Measurements from ENCODE around the gene ZNF346. TPM values are rescaled to one million over a fixed set of nuclear protein-coding genes. Genes with fewer than 3 reads are reported as not detected.

Gene ZNF346
- total RNA-seq, 1 donor from 2014 or later = 26.3 TPM

- H3K27ac Mint-ChIP-seq (ENCODE audit: unreplicated experiment) = no peak overlapping the region
These were observed 69.9 kb downstream of the ZNF346 start for GRCh38 chr5:177092178-177093081.

DNA sequence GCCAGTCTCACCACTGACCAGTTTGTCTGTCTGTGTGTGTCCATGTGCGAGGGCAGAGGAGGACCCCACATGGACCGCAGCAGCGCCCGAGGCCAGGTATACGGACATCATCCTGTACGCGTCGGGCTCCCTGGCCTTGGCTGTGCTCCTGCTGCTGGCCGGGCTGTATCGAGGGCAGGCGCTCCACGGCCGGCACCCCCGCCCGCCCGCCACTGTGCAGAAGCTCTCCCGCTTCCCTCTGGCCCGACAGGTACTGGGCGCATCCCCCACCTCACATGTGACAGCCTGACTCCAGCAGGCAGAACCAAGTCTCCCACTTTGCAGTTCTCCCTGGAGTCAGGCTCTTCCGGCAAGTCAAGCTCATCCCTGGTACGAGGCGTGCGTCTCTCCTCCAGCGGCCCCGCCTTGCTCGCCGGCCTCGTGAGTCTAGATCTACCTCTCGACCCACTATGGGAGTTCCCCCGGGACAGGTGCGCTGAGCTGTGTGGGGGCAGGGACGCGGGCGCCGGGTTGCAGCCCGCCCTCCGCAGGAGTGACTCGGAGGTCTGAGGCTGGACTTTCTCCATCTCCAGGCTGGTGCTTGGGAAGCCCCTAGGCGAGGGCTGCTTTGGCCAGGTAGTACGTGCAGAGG lies 70.7 kb downstream of the ZNF346 start:
- no peak for DNase-seq (ENCODE audit: low spot score)
- Mint-ChIP-seq H3K27me3 (ENCODE audit: unreplicated experiment) (peaks cover 16% of the 10 kb centered on the region), H3K9me3 (ENCODE audit: unreplicated experiment) (no peaks in the 10 kb centered on the region), H3K27ac (ENCODE audit: unreplicated experiment) (no peak overlapping the region), H3K4me3 (ENCODE audit: unreplicated experiment) (no peak overlapping the region), H3K4me1 (ENCODE audit: unreplicated experiment) (peaks cover 36% of the 10 kb centered on the region), H3K36me3 (ENCODE audit: low read depth, unreplicated experiment) (no peaks in the 10 kb centered on the region)
- TF ChIP-seq, protein P1, sequence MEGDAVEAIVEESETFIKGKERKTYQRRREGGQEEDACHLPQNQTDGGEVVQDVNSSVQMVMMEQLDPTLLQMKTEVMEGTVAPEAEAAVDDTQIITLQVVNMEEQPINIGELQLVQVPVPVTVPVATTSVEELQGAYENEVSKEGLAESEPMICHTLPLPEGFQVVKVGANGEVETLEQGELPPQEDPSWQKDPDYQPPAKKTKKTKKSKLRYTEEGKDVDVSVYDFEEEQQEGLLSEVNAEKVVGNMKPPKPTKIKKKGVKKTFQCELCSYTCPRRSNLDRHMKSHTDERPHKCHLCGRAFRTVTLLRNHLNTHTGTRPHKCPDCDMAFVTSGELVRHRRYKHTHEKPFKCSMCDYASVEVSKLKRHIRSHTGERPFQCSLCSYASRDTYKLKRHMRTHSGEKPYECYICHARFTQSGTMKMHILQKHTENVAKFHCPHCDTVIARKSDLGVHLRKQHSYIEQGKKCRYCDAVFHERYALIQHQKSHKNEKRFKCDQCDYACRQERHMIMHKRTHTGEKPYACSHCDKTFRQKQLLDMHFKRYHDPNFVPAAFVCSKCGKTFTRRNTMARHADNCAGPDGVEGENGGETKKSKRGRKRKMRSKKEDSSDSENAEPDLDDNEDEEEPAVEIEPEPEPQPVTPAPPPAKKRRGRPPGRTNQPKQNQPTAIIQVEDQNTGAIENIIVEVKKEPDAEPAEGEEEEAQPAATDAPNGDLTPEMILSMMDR (IDR thresholded peaks at IDR 0.05; ENCODE audit: unreplicated experiment) = no peak

More at GRCh38 chr5:177092178-177093081, 69.9 kb downstream of the ZNF346 start:
- H3K4me3 Mint-ChIP-seq (ENCODE audit: unreplicated experiment) = no peak overlapping the region
- no peak for DNase-seq (ENCODE audit: low spot score)
- peaks cover 39% of the 10 kb centered on the region for H3K4me1 Mint-ChIP-seq (ENCODE audit: unreplicated experiment)
- TF ChIP-seq, protein P1 (IDR thresholded peaks at IDR 0.05; ENCODE audit: unreplicated experiment) = no peak
- peaks cover 17% of the 10 kb centered on the region for H3K27me3 Mint-ChIP-seq (ENCODE audit: unreplicated experiment)
- H3K36me3 Mint-ChIP-seq (ENCODE audit: low read depth, unreplicated experiment) = no peaks in the 10 kb centered on the region
- no peaks in the 10 kb centered on the region for H3K9me3 Mint-ChIP-seq (ENCODE audit: unreplicated experiment)

DNA sequence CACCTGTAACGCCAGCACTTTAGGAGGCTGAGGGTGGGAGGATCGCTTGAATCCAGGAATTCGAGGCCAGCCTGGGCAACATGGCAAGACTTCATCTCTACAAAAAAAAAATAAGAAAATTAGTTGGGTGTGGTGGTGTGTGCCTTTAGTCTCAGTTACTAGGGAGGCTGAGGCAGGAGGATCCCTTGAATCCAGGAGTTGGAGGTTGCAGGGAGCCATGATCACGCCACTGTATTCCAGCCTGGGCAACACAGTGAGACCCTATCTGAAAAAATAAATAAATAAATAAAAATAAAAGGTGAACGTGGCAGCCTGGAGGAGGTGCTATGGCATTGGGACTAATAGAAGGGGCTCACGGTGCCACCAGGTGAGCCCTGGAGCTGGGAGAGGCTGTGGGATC lies 71.3 kb downstream of the ZNF346 start:
- H3K4me1 Mint-ChIP-seq (ENCODE audit: unreplicated experiment) = peaks cover 31% of the 10 kb centered on the region
- H3K27ac Mint-ChIP-seq (ENCODE audit: unreplicated experiment) = no peak overlapping the region
- TF ChIP-seq, protein P1 (IDR thresholded peaks at IDR 0.05; ENCODE audit: unreplicated experiment) = no peak
- no peaks in the 10 kb centered on the region for H3K36me3 Mint-ChIP-seq (ENCODE audit: low read depth, unreplicated experiment)
- peaks cover 14% of the 10 kb centered on the region for H3K27me3 Mint-ChIP-seq (ENCODE audit: unreplicated experiment)
- no peak overlapping the region for H3K4me3 Mint-ChIP-seq (ENCODE audit: unreplicated experiment)
- DNase-seq (ENCODE audit: low spot score) = no peak
- H3K9me3 Mint-ChIP-seq (ENCODE audit: unreplicated experiment) = no peaks in the 10 kb centered on the region

GRCh38 chr5:177094224-177095087 lies 72.0 kb downstream of the ZNF346 start:
- Mint-ChIP-seq H3K4me1 (ENCODE audit: unreplicated experiment) (peaks cover 24% of the 10 kb centered on the region), H3K4me3 (ENCODE audit: unreplicated experiment) (no peak overlapping the region), H3K27me3 (ENCODE audit: unreplicated experiment) (peaks cover 13% of the 10 kb centered on the region), H3K9me3 (ENCODE audit: unreplicated experiment) (no peaks in the 10 kb centered on the region), H3K27ac (ENCODE audit: unreplicated experiment) (peak overlapping the region; percentile 79), H3K36me3 (ENCODE audit: low read depth, unreplicated experiment) (no peaks in the 10 kb centered on the region)
- TF ChIP-seq, protein P1 (IDR thresholded peaks at IDR 0.05; ENCODE audit: unreplicated experiment) = no peak
- no peak for DNase-seq (ENCODE audit: low spot score)

Data from endothelial cell (in vitro differentiated cells).